GM13977 (cell line): ENCODE measurements around the gene ANXA3.

ENCODE experiments used
- DNase-seq: peaks from one replicate; pipeline ENCODE4 v3.0.0; 2012; ENCODE audit warnings: low spot score
- in situ Hi-C: fragments of 300-500 bp; cut with MboI; formaldehyde crosslinking; loops from one replicate; pipeline ENCODE4 v1.12.0; 2022; ENCODE audit warnings: low sequenced_read_pairs, low pct_unique_long_range_greater_than_20kb, mixed read lengths, inconsistent platforms; ENCODE audit not compliant: unreplicated experiment
- TF ChIP-seq, protein P1 (sequence below): IDR thresholded peaks from 2 replicates; pipeline ENCODE4 v1.5.1; 2012; ENCODE audit warnings: mild to moderate bottlenecking, control low read depth; ENCODE audit not compliant: insufficient read depth; ENCODE audit errors: extremely low read depth, missing control alignments

Gene ANXA3

DNA sequence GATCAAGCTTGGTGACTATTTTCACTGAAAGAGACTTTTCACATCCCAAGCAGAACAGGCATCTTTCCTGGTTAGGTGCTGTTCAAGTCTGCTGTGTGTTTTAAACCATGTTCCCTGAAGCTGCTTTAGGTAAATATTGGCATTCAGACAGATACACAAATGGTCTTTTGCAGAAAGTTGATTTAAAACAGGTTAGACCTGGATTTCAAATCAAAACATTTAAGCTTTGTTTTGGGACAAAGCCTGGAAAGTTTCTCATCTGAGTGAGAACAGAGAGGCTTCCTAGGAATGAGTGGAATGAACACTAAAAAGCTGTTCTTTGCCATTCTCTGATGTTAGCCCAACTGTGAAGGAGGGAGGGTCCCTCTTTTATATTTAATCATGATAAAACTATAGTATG, 10.1 kb downstream of the ANXA3 start:
- no peak for DNase-seq
- in situ Hi-C loops, result no loop called here
- TF ChIP-seq, protein P1, sequence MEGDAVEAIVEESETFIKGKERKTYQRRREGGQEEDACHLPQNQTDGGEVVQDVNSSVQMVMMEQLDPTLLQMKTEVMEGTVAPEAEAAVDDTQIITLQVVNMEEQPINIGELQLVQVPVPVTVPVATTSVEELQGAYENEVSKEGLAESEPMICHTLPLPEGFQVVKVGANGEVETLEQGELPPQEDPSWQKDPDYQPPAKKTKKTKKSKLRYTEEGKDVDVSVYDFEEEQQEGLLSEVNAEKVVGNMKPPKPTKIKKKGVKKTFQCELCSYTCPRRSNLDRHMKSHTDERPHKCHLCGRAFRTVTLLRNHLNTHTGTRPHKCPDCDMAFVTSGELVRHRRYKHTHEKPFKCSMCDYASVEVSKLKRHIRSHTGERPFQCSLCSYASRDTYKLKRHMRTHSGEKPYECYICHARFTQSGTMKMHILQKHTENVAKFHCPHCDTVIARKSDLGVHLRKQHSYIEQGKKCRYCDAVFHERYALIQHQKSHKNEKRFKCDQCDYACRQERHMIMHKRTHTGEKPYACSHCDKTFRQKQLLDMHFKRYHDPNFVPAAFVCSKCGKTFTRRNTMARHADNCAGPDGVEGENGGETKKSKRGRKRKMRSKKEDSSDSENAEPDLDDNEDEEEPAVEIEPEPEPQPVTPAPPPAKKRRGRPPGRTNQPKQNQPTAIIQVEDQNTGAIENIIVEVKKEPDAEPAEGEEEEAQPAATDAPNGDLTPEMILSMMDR, result no peak

DNA sequence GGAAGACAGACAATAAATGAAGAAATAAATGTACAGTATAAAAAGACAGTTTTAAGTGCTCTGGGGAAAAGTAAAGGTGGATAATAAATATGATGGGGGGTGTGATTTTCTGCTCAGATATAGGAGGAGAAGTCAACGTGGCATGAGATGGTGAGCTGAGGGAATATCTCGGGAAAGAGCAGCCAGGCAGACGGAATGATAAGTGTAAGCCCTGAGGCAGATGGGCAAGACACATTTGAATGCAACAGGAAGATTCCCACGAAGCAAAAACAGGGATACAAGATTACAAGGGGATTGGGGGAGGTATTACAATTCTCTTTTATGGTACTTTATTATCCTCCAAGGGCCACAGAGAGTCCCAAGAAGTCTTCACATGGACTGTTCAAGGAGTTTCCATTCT, 11.1 kb downstream of the ANXA3 start:
- in situ Hi-C loops, result no loop called here
- DNase-seq, result no peak
- TF ChIP-seq, protein P1, result no peak

DNA sequence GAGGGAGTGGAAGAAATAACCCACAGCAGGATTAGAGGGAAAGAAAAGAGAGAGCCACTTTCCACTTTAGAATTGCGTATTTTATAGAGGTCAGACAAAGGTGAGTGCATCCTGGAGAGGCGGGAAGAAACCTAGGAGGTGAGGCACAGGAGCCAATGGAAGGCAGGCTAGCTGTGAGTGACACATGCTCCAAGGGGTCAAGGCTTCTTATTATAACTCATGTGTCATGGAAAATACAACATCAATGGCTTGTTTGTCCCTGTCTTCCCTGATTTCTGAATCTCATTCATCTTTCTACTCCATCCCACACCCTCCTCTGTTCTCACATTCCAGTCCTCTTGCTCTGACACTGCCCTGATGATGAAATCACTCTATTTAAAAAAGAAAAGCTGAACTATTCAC, 14.4 kb downstream of the ANXA3 start:
- no peak for DNase-seq
- TF ChIP-seq, protein P1, result no peak
- in situ Hi-C loops, result no loop called here

DNA sequence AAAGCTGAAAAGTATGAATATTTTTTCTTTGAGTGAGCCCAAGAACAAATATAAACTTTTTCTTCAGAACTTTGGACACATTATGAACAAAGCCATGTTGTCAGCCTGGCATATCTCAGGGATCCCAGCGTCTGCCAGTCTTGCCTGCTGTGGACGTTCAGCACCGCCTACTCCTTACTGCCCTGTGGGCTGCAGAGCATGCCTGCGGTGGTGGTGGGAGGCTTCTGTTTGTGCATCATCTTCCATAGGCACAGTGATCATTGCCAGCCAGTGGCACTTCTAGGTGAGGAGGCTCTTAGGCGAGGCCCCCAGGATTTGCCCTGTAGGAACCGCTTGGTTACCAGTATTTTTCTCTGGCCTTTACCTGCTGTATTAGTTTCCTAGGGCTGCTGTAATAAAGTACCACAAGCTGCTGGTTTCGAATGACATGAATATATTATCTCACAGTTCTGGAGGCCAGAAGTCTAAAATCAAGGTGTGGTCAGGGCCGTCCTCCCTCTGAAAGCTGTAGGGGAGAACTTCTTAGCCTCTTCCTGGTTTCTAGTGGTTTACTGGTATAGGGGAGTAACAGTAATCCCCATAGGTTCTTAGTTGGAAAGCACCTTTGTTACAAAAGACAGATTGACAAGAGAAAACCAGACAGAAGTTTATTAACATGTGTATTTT, 15.4 kb downstream of the ANXA3 start:
- in situ Hi-C loops, result no loop called here
- DNase-seq, result no peak
- TF ChIP-seq, protein P1, result no peak

DNA sequence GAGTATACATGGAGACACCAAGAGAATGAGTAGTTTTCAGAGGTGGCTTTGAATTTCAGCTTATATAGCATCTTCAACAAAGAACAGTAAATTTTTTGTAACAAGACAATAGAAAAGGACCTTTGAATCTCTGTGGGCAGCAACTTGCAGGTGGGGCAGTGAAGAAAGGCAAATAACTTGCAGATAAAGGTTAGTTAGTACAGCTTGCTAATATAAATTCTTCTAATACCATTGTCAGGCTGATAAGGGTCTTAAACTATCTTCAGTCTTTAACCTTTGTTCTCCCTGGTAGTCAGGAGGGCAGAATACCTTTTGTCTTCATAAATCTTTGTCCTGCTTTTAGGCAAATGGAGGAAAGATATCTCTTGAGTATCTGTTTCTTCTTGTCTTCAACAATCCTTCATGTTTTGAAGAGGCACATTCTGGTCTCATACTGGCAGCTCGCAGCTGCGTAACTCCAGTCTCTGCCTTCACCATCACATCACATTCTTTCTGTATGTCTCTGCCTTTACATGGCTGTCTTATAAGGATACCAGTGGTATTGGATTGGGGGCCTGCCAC, 16.0 kb downstream of the ANXA3 start:
- TF ChIP-seq, protein P1, result no peak
- no peak for DNase-seq
- in situ Hi-C loops, result no loop called here

DNA sequence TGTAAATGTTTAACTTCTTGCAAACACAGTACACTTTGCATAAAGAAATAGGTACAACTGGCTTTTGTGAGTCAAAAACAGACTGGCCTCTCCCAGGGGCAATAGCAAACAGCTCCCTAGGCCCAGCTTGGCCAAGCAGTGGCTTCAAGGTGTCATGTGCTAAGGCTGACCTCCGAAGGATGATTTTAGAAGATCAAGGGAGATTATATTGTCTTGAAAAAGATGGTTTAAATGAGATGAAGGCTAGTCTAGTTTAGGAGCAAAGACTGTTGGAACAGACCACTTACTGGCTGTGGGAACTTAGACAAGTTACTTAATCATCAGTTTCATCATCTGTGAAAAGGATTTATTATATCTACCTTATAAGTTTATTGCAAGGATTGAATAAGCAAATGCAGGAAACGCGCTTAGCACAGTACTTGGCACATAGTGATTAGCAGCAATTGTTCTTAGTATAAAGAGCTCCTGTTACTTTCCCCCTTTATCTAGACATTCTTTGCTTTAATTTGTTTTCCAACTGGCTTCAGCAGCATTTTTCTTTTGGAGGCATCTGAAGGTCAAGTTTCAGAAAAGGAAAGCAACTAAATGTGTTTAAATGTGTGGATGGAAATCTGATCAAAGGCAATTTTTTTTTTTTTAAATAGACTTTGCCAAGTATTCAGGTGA, 17.2 kb downstream of the ANXA3 start:
- in situ Hi-C loops, result no loop called here
- DNase-seq, result no peak
- TF ChIP-seq, protein P1, result no peak
